Thyroid gland (tissue), 4 donors: Measurements from ENCODE around the gene SH3RF3. TPM values are rescaled to one million over a fixed set of nuclear protein-coding genes. Genes with fewer than 3 reads are reported as not detected.
A peak's percentile ranks its signal among the peaks of the same experiment; 100 is the strongest.

Source experiments
- DNase-seq, 2 donors: peaks; one replicate each; pipeline ENCODE4 v3.0.0-alpha.2; 2019
- H3K27ac ChIP-seq, 3 donors: fragments of 200-600 bp; sonication (generic); 1 replicate in 2 of 3; 2 replicates in 1 of 3; pipeline ENCODE4 v1.5.1; 2016 to 2019; ENCODE audit warnings: mild to moderate bottlenecking in 1 of 3, moderate library complexity in 1 of 3
- H3K27me3 ChIP-seq: fragments of 200-600 bp; sonication (generic); one replicate; pipeline ENCODE4 v1.5.1; 2019
- H3K36me3 ChIP-seq, 2 donors: fragments of 200-600 bp; sonication (generic); one replicate each; pipeline ENCODE4 v1.5.1; 2016 to 2019
- H3K4me1 ChIP-seq, 2 donors: fragments of 200-600 bp; sonication (generic); one replicate each; pipeline ENCODE4 v1.5.1; 2017 to 2019
- H3K4me3 ChIP-seq, 3 donors: fragments of 200-600 bp; sonication (generic); replicated peaks in 1 of 3; 1 replicate in 2 of 3; 2 replicates in 1 of 3; pipeline ENCODE4 v1.5.1; 2016; ENCODE audit warnings: mild to moderate bottlenecking in 1 of 3
- H3K9me3 ChIP-seq: fragments of 200-600 bp; sonication (generic); one replicate; pipeline ENCODE4 v1.5.1; 2017
- POLR2A ChIP-seq, 2 donors: fragments of 450-650 bp; IDR thresholded peaks; one replicate each; pipeline ENCODE4 v1.6.1; 2017; ENCODE audit warnings: antibody characterized with exemption in 2 of 2, mild to moderate bottlenecking in 2 of 2, moderate library complexity in 1 of 2
- WGBS, 2 donors: methylation state at CpG; one replicate each; pipeline ENCODE4 v1.1.5; 2017; 5-methylcytosine and 5-hydroxymethylcytosine counted together
- intact Hi-C: fragments of 100-400 bp; cut with DNase I; formaldehyde crosslinking; loops from one replicate; pipeline ENCODE4 v1.15.1; 2023
- total RNA-seq, 4 donors: library from RNA; depleted of rRNA; stranded (reverse); fragments of >200 nt; gene quantifications; one replicate each; pipeline ENCODE4 v1.2.3, GENCODE V29; 2016
- TF ChIP-seq, protein P1 (sequence below), 6 experiments: fragments of 200-600 bp in 3 of 6; fragments of 450-650 bp in 3 of 6; sonication (generic) in 3 of 6; IDR thresholded peaks; one replicate each; pipeline ENCODE4 v1.5.1; 2016 to 2019; ENCODE audit warnings: antibody characterized with exemption in 6 of 6, mild to moderate bottlenecking in 2 of 6, inconsistent platforms in 1 of 6, moderate library complexity in 1 of 6

SH3RF3 gene
- total RNA-seq, 4 donors from 2014 or later, result 2.1 to 7.4 (median 2.8) TPM

DNA sequence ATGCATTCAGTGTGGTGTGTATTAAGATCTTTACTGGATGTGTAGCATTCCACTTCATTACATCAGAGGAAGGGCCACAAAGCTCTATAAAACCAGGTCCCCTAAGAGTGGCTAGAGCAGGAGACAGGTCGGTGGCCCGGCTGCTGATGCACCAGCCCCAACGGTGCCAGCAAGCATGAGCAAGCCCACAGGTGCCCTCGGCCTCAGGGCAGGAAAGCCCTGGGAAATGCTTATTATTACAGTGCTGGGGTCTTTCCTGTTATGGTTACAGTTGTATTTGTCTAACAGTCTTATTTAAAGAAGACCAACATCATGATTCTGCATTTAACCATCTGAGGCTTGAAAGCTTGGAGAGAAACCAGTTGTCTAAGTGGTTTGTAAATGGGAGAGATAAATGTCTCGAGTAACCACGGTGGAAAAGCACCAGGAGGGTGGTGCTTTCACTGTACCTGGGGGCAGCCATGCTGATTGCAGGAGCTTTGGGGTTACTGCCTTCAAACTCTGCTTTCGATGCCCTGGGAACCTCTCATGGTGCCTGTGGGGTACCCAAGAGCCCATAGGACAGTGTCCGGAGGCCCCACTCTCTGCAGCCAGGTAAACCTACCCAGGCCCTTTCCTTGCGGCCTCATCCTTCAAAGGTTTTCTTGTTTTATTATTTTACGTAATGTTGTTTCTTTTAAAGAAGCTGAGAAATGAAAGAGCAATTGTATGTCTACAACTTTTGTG is 133.1 kb downstream of the SH3RF3 start:
- no peak for TF ChIP-seq POLR2A (IDR thresholded peaks at IDR 0.05)
- TF ChIP-seq, protein P1, sequence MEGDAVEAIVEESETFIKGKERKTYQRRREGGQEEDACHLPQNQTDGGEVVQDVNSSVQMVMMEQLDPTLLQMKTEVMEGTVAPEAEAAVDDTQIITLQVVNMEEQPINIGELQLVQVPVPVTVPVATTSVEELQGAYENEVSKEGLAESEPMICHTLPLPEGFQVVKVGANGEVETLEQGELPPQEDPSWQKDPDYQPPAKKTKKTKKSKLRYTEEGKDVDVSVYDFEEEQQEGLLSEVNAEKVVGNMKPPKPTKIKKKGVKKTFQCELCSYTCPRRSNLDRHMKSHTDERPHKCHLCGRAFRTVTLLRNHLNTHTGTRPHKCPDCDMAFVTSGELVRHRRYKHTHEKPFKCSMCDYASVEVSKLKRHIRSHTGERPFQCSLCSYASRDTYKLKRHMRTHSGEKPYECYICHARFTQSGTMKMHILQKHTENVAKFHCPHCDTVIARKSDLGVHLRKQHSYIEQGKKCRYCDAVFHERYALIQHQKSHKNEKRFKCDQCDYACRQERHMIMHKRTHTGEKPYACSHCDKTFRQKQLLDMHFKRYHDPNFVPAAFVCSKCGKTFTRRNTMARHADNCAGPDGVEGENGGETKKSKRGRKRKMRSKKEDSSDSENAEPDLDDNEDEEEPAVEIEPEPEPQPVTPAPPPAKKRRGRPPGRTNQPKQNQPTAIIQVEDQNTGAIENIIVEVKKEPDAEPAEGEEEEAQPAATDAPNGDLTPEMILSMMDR (IDR thresholded peaks at IDR 0.05), result no peak
- Histone ChIP-seq H3K27ac (no peak overlapping the region), H3K36me3 (no peaks in the 10 kb centered on the region), H3K4me1 (peaks cover 15 to 25% of the 10 kb centered on the region in 2 donors), H3K4me3 (no peak overlapping the region), H3K9me3 (no peaks in the 10 kb centered on the region), H3K27me3 (no peaks in the 10 kb centered on the region)
- intact Hi-C loops, result no loop called here
- WGBS, 2 donors, result 92 to 94% methylated on average over 8 to 10 of the region's 10 CpGs
- no peak for DNase-seq

DNA sequence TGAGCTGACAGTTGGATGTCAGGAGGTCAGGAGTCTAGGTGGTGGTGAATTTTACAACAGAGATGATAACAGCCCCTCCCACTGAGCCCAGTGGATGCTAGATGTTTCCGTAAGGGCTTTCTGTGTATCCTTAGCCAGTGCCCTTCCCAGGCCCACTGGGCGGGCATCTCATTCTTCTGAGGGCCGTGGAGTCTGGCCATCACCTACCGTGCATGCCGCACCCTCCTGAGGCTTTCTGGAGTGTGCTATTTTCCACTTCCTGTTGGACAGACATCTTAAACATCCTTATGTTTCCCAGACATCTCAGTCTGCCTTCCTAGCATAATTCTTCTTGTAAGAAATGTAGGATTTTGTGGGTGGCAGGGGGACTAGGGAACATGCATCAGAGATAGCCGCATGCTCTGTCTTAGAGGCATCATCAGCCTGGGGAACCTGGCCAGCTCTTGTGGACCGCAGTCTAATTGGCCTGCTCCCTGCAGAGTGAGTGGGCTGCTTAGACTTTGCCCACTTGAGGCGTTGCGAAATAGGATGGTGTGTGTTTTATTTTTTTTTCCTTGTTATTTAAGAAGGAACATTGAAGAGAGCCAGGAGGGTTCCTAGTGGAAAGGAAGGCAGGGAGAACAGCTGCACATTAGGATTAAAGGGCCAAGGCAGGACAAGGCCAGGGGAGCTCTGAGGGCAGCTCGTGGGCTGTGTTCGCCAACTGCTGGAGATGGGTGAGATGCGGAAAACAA is 135.8 kb downstream of the SH3RF3 start:
- Histone ChIP-seq H3K27me3 (no peaks in the 10 kb centered on the region), H3K4me1 (peaks cover 15 to 21% of the 10 kb centered on the region in 2 donors), H3K27ac (no peak overlapping the region), H3K9me3 (no peaks in the 10 kb centered on the region), H3K36me3 (no peaks in the 10 kb centered on the region), H3K4me3 (no peak overlapping the region)
- TF ChIP-seq, protein P1 (IDR thresholded peaks at IDR 0.05), result no peak
- no peak for TF ChIP-seq POLR2A (IDR thresholded peaks at IDR 0.05)
- intact Hi-C loops, result no loop called here
- WGBS, 2 donors, result 44 to 60% methylated on average over 12 of the region's 12 CpGs
- peak; percentile 71 to 74 for DNase-seq

DNA sequence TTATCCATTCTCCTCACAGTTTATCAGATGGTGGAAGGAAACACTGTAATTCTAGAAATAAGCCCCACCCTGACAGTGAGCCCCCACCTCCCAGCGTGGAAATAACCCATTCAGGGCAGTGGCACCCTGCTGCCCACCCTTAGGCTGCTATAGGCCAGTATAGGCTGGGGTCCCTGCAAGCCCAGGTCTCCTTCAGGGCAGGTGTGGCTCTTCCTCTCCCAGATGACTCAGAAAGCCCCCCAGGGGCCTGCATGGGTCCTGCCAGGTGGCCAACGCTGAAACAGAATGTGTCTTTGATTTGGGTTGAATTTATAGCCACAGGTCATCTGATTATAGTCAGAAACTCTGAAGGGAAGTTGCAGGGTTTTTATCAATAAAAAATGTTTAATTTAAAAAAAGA is 136.4 kb downstream of the SH3RF3 start:
- 53 to 58% methylated on average over 2 of the region's 2 CpGs for WGBS, 2 donors
- intact Hi-C loops, result no loop called here

DNA sequence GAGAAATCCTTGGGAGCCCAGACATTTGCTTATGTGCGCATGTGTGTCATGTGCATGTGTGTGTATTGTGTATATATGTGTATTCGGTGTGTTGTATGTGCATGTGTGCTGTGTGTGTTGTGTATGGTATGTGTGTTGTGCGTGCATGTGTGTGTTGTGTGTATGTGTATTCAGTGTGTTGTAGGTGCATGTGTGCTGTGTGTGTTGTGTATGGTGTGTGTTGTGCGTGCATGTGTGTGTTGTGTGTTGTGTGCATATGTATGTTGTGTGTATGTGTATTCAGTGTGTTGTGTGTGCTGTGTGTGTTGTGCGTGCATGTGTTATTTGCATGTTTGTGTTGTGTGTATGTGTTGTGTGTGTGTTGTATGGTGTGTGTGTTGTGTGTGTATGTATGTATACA is 136.9 kb downstream of the SH3RF3 start:
- TF ChIP-seq, protein P1 (IDR thresholded peaks at IDR 0.05), result no peak
- TF ChIP-seq POLR2A (IDR thresholded peaks at IDR 0.05), result no peak
- Histone ChIP-seq H3K9me3 (no peaks in the 10 kb centered on the region), H3K4me1 (peaks cover 17 to 30% of the 10 kb centered on the region in 2 donors), H3K36me3 (no peaks in the 10 kb centered on the region), H3K27ac (no peak overlapping the region), H3K4me3 (no peak overlapping the region), H3K27me3 (no peaks in the 10 kb centered on the region)
- no peak for DNase-seq
- 97 to 99% methylated on average over 5 of the region's 5 CpGs for WGBS, 2 donors
- intact Hi-C loops, result no loop called here

More for the DNA sequence above, 136.4 kb downstream of the SH3RF3 start:
- no peak for DNase-seq
- Histone ChIP-seq H3K27ac (no peak overlapping the region), H3K9me3 (no peaks in the 10 kb centered on the region), H3K4me1 (peaks cover 15 to 24% of the 10 kb centered on the region in 2 donors), H3K4me3 (no peak overlapping the region), H3K36me3 (no peaks in the 10 kb centered on the region), H3K27me3 (no peaks in the 10 kb centered on the region)
- no peak for TF ChIP-seq POLR2A (IDR thresholded peaks at IDR 0.05)
- TF ChIP-seq, protein P1 (IDR thresholded peaks at IDR 0.05), result no peak

DNA sequence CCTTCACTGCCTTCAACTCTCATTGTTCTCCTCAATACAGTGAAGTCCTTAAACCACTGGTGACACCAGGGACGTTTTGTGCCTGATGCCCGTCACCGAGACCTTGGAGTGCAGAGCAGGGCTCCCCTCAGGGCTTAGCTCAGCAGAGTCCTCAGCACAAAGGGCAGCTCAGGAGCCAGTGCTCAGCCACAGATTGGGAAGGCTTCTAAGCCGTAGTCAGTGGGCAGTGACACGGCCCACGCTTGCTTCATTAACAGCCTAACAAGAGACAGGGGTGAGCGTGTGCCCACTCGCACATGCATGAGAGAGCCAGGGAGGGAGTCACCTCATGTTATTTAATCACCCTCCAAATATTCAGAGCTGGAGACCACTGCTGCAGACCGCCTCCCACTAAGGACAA is 137.5 kb downstream of the SH3RF3 start:
- Histone ChIP-seq H3K4me3 (no peak overlapping the region), H3K9me3 (no peaks in the 10 kb centered on the region), H3K4me1 (peaks cover 15 to 31% of the 10 kb centered on the region in 2 donors), H3K36me3 (no peaks in the 10 kb centered on the region), H3K27me3 (no peaks in the 10 kb centered on the region), H3K27ac (no peak overlapping the region)
- WGBS, 2 donors, result 79 to 82% methylated on average over 8 to 9 of the region's 9 CpGs
- no peak for DNase-seq
- intact Hi-C loops, result no loop called here
- TF ChIP-seq POLR2A (IDR thresholded peaks at IDR 0.05), result no peak
- TF ChIP-seq, protein P1 (IDR thresholded peaks at IDR 0.05), result no peak
